Endometrial microvascular endothelial cells (primary cell): ENCODE data around the gene GPRIN2. TPM values are rescaled to one million over a fixed set of nuclear protein-coding genes. Genes with fewer than 3 reads are reported as not detected.
"Not testable (repeated sequence)": the region's sequence is repeated elsewhere in the genome, so short reads cannot be mapped to it uniquely, and the experiment has no call there.

Experiments
- in situ Hi-C: cut with HindIII; loops from 2 replicates; pipeline ENCODE4 v1.10.0; 2017; ENCODE audit warnings: low sequenced_read_pairs, low pct_unique_long_range_greater_than_20kb; ENCODE audit errors: inconsistent ontology term
- total RNA-seq: library from RNA; depleted of rRNA; stranded (reverse); fragments of >200 nt; gene quantifications from one replicate; pipeline ENCODE4 v1.2.3, GENCODE V29; 2015; ENCODE audit errors: inconsistent ontology term

The GPRIN2 gene
- total RNA-seq, 1 donor from 2014 or later: not detected

- in situ Hi-C loops: not testable (repeated sequence)
Observed at GRCh38 chr10:46573314-46573713, 16.9 kb upstream of the GPRIN2 start.

- in situ Hi-C loops: not testable (repeated sequence)
Observed at GRCh38 chr10:46572765-46573164, 16.3 kb upstream of the GPRIN2 start.

GRCh38 chr10:46570655-46571054 lies 14.2 kb upstream of the GPRIN2 start:
- in situ Hi-C loops: not testable (repeated sequence)

- in situ Hi-C loops: not testable (repeated sequence)
Observed at GRCh38 chr10:46567151-46567550, 10.7 kb upstream of the GPRIN2 start.

GRCh38 chr10:46565591-46566332 lies 9.3 kb upstream of the GPRIN2 start:
- in situ Hi-C loops: not testable (repeated sequence)

- in situ Hi-C loops: no loop called here
Observed at GRCh38 chr10:46560952-46561351, 4.5 kb upstream of the GPRIN2 start.

- in situ Hi-C loops: no loop called here
Observed at GRCh38 chr10:46560381-46560780, 3.9 kb upstream of the GPRIN2 start.

- in situ Hi-C loops: no loop called here
Observed at GRCh38 chr10:46559231-46559671, 2.8 kb upstream of the GPRIN2 start.

- in situ Hi-C loops: no loop called here
Observed at GRCh38 chr10:46558392-46559185, 2.1 kb upstream of the GPRIN2 start.

GRCh38 chr10:46558122-46558391 lies 1.6 kb upstream of the GPRIN2 start:
- in situ Hi-C loops: no loop called here

- in situ Hi-C loops: no loop called here
Observed at GRCh38 chr10:46557319-46558121, 1.1 kb upstream of the GPRIN2 start.

- in situ Hi-C loops: no loop called here
Observed at GRCh38 chr10:46555713-46556514, 544 bp downstream of the GPRIN2 start.

- in situ Hi-C loops: no loop called here
Observed at GRCh38 chr10:46555366-46555712, 1.1 kb downstream of the GPRIN2 start.

GRCh38 chr10:46554166-46554781 lies 2.2 kb downstream of the GPRIN2 start:
- in situ Hi-C loops: no loop called here

GRCh38 chr10:46553238-46554049 lies 3.0 kb downstream of the GPRIN2 start:
- in situ Hi-C loops: no loop called here

- in situ Hi-C loops: no loop called here
Observed at GRCh38 chr10:46552526-46553237, 3.8 kb downstream of the GPRIN2 start.
